ENCODE data around the gene TARM1.
A peak's percentile ranks its signal among the peaks of the same experiment; 100 is the strongest.
"Not testable (repeated sequence)": the region's sequence is repeated elsewhere in the genome, so short reads cannot be mapped to it uniquely, and the experiment has no call there.

The TARM1 gene

DNA sequence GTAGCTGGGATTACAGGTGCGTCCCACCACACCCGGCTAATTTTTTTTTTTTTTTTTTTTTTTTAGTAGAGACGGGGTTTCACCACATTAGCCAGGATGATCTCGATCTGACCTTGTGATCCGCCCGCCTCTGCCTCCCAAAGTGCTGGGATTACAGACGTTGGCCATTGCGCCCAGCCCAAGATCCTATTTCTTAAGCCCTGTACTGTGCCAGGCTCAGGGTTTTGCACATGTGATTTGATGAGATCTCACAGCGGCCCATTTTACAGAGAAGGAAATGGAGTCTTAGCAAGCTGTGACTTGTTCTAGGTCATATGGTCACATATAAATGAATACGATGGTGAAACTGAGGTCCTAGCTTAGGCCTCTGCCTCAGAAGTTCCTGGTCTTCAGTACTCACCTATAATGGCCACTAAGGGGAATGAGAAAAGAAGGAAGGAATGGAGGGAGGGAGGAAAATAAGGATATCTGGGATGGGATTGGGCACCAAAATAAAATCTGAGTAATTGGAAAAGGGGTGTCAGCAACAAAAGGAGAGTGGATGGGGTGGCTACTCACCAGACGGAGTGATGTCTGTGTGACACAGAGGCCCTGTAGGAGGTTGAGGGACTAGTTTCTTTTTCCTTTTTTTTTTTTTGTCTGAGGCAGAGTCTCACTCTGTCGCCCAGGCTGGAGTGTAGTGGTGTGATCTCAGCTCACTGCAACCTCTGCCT lies 18.2 kb upstream of the TARM1 start:
- DNase-seq = no peak

GRCh38 chr19:54096617-54097106 lies 15.5 kb upstream of the TARM1 start:
- no peak for DNase-seq

GRCh38 chr19:54095859-54096616 lies 14.9 kb upstream of the TARM1 start:
- peak; percentile 36 for DNase-seq

DNA sequence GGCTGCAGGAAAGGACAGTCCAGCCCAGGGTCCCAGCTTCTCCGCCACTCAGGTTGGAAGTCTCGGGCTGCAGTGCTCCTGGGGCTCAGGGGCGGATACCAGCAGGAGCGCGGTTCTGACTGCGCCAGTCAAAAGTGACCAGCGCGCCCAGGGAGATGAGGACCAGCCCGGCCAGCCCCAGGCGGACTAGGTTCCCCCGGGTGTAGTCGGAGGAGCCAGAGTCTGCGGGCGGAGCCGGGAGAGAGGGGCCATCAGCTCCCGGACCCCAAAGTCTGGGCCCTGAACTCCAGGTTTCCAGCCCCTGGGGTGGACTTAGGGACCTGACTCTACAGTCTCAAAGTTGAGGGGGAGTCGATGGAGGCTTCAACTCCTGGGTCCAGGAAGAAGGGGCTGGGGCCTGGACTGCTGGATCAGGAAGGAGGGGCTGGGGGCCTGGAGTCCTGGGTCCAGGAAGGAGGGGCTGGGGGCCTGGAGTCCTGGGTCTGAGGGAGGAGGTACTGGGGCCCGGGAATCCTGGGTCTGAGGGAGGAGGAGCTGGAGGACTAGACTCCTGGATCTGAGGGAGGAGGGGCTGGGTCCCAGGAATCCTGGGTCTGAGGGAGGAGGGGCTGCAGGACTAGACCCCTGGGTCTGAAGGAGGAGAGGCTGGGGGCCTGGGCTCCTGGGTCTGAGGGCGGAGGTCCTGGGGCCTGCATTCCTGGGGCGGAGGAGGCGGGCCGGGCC lies 14.1 kb upstream of the TARM1 start:
- no peak for DNase-seq

DNA sequence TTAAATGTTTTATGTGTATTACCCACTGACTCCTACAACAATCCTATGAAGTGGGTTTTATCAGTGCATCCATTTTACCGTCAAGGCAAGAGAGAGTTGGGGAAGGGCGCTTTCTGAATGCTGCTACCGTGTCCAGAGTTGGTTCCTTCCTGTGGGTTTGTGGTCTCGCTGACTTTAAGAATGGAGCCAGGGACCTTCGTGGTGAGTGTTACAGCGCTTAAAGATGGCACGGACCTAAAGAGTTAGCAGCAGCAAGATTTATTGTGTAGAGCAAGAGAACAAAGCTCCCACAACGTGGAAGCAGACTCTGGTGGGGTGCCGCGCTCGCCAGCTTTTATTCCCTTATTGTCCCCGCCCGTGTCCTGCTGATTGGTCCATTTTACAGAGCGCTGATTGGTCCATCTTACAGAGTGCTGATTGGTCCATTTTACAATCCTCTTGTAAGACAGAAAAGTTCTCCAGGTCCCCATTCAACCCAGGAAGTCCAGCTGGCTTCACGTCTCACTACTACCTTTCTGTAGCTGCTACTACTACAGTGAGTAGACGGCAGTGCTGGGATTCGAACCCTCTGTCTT lies 13.3 kb upstream of the TARM1 start:
- no peak for DNase-seq

GRCh38 chr19:54084410-54084809 lies 3.2 kb upstream of the TARM1 start:
- DNase-seq = no peak

DNA sequence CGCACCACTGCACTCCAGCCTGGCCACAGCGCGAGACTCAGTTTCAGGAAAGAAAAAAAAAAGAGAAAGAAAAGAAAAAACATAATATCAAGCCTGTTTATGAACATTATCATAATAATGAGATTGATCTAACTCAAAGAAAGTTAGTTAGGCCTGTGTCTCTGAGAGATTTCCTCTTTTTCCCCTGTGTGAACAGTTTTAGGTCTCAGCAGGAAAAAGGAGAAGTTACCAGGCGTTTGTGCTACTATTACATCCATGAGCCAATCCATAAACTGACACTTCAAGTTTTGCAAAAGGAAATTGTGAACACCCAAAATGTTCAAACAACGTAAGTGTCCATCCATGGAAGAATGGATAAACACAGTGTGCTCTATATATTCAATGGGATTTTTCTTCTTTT lies 3.8 kb downstream of the TARM1 start:
- no peak for DNase-seq

- no peak for DNase-seq
Observed at GRCh38 chr19:54074851-54075250, 6.3 kb downstream of the TARM1 start.

DNA sequence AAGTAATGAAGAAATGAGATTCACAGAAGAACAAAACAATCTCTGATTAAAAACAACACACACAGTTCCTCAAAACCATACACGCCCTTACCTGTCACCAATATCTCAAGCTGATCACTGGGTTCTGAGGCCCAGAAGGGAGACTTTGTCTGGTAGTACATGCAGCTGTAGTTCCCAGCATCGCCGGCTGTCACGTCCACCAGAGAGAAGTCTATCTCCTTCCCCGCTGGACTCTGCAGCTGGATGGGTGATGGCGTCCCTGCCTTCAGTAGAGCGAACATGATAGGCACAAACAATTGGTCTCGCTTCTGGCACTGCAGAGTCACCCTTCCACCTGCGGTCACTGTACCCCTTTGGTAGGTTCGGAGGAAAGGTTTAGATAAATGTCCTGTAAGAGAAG lies 7.3 kb downstream of the TARM1 start:
- DNase-seq = no peak

DNA sequence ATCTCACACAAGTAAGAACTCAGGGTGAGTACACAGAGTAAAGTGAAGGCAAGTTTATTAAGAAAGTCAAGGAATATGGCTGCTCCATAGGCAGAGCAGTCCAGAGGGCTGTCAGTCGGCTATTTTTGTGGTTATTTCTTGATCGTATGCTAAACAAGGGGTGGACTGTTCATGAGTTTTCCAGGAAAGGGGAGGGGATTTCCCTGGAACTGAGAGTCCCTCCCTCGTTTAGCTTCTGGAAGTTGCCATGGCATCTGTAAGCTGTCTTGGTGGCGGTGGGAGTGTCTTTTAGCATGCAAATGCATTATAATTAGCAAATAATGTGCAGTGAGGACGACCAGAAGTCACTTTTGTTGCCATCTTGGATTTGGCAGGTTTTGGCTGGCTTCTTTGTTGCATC lies 11.7 kb downstream of the TARM1 start:
- DNase-seq = no peak

DNA sequence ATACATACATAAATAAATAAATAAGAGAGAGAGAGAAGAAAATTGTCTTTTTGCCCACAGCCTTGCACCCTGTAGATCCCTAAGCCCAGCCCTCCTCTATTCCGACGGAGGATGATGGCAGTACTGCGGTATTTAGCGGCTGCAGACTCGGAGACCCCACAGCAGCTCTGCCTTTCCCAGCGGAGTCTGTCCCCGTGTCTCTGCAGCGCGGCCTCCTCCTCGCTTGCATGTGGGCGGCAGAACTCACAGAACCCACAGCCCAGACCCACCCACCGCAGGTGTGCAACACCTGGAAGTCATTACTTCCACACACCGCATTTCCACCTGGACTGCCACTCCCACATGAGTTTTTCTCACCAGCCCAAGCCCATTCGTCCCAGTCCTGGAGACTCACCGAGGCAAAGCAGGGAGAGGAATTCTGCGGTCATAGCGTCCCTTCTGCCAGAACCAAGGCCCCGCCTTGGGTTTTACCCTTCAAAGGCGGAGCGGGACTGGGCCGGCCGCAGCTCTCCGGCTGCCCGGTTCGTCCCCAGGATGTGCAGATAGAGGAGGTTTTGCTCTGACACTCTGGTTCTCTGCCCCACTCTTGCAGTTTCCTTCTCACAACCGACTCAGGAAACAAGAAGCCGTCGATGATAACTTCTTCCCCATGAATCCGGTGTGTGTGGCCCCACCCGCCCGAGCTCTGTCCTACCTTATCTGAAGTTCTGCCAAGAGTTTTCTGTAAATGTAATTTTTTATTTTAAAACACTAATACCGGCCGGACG lies 17.6 kb downstream of the TARM1 start, which contains the start of gene VSTM1:
Gene VSTM1 (minus strand): TSS at position 548 of the 767 bp plus-strand sequence. CDS start 120 bp downstream, at position 428.
- DNase-seq = no peak

GRCh38 chr19:54062643-54063042 lies 18.5 kb downstream of the TARM1 start:
- no peak for DNase-seq

DNA sequence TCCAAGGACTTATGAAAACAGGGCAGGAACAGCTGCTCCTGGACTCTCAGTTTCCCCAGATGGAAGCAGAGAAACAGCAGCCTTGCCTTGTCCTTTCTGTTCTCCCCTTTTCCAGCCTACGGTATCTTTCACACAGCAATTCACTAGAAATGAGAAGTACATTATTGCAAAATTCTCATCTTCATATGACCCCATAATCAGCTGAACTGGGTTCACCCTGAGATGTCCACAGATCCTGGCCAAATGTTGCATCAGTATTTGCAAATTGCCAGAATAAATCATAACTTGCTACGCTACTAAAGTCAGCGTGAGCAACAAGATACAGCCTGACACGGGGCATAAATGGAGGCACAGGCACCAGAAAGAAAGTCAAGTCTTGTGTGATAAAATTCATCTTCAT lies 33.5 kb downstream of the TARM1 start:
- DNase-seq = no peak

DNA sequence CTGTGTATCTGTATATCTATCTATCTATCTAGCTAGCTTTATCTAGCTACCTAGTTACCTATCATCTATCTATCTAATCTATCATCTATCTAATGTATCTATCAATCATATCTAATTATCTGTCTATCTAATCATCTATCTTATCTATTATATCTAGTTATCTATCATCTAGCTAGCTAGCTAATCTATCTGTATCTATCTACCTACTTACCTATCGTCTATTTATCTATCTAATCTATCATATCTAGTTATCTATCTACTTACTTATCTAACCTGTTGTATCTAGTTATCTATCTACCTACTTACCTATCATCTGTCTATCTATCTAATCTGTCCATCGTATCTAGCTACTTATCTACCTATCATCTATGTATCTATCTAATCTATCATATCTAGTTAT lies 35.4 kb downstream of the TARM1 start:
- DNase-seq = no peak

DNA sequence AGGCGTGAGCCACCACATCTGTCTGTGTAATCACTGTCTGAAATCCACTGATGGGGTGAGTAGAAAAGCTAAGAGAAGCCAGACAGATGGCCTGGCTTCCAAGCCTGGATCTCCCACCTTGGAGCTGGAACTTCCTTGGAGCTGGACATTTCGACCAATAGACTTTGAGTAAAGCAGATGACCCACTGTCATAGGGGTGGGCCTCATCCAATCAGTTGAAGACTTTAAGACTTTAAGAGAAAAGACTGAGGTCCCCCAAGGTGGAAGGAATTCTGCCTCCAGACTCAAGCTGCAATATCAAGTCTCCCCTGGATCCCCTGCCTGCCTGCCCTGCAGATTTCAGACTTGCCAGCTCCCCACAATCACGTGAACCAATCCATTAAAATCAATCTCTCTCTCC lies 38.2 kb downstream of the TARM1 start:
- DNase-seq = no peak

- DNase-seq = no peak
Observed at GRCh38 chr19:54041969-54042606, 39.1 kb downstream of the TARM1 start.

GRCh38 chr19:54040003-54040402 lies 41.2 kb downstream of the TARM1 start:
- no peak for DNase-seq

DNA sequence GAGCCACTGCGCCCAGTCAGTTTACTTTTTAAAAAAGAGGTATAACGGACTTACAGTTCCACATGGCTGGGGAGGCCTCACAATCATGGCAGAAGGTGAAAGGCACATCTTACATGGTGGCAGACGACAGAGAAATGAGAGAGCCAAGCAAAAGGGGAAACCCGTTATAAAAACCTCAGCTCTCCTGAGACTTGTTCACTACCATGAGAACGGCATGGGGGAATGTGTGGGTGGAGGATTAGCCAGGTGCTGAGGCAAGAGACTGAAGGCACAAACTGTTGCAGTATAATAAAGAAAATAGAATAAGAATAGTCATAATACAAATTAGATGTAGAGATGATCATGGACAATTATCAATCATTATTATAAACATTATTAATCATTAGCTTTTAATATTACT lies 44.6 kb downstream of the TARM1 start:
- not testable (repeated sequence) for DNase-seq

- DNase-seq = no peak
Observed at GRCh38 chr19:54035215-54036178, 45.7 kb downstream of the TARM1 start.

- no peak for DNase-seq
Observed at GRCh38 chr19:54030895-54031586, 50.1 kb downstream of the TARM1 start.

Measured in stimulated activated CD4-positive, alpha-beta T cell treated with anti-CD3 and anti-CD28 coated beads, Interleukin-12 subunit alpha, Interleukin-12 subunit beta, amount 100 ng/mL, for 4 hours (primary cell).